HEK293 (cell line): ENCODE measurements around the gene SATL1.
"Not testable (repeated sequence)": the region's sequence is repeated elsewhere in the genome, so short reads cannot be mapped to it uniquely, and the experiment has no call there.

Experiments
- CTCF ChIA-PET: fragments of 350-600 bp; formaldehyde crosslinking; extraction: SDS; loops from one replicate; lab custom pipeline; 2021; ENCODE audit warnings: antibody characterized with exemption; lab: Yijun Ruan, JAX
- POLR2A ChIA-PET: fragments of 300-600 bp; formaldehyde crosslinking; extraction: SDS; loops from one replicate; lab custom pipeline; 2020; ENCODE audit warnings: antibody characterized with exemption, inconsistent platforms; lab: Yijun Ruan, JAX
- H3K27ac ChIP-seq: fragments of 200-500 bp; sonication (Bioruptor generic); 2 replicates; pipeline ENCODE4 v1.5.1; 2014; ENCODE audit warnings: low read depth, low read length, control low read depth, inconsistent platforms; ENCODE audit errors: extremely low read depth
- H3K36me3 ChIP-seq, 2 experiments: fragments of 200-500 bp in 1 of 2; sonication (Bioruptor generic) in 1 of 2; 1 replicate in 1 of 2; 2 replicates in 1 of 2; pipeline ENCODE4 v1.5.1; 2014 to 2017; ENCODE audit warnings: inconsistent platforms in 2 of 2, low read length in 2 of 2; ENCODE audit not compliant: control insufficient read depth in 2 of 2, insufficient read depth in 1 of 2
- H3K4me1 ChIP-seq: fragments of 200-500 bp; sonication (Bioruptor generic); 2 replicates; pipeline ENCODE4 v1.5.1; 2014; ENCODE audit warnings: mild to moderate bottlenecking, low read length, inconsistent platforms; ENCODE audit not compliant: control insufficient read depth, insufficient read depth
- H3K4me3 ChIP-seq: 2 replicates; pipeline ENCODE4 v1.5.1; 2011; ENCODE audit warnings: low read depth, mild to moderate bottlenecking, control low read depth, low read length, moderate library complexity
- H3K9me3 ChIP-seq: fragments of 200-500 bp; sonication (Bioruptor generic); 2 replicates; pipeline ENCODE4 v1.5.1; 2014; ENCODE audit warnings: low read depth, low read length, inconsistent platforms; ENCODE audit not compliant: control insufficient read depth, insufficient read depth
- OSR2 ChIP-seq: fragments of 450-650 bp; formaldehyde crosslinking; IDR thresholded peaks from 2 replicates; pipeline ENCODE4 v1.5.1; 2016; ENCODE audit warnings: missing biosample characterization, missing genetic modification characterization
- SCRT2 ChIP-seq: fragments of 450-650 bp; formaldehyde crosslinking; IDR thresholded peaks from 2 replicates; pipeline ENCODE4 v1.5.1; 2016; ENCODE audit warnings: missing biosample characterization, missing genetic modification characterization
- SETDB1 ChIP-seq: IDR thresholded peaks from one replicate; pipeline ENCODE4 v1.6.1; 2017; ENCODE audit warnings: mild to moderate bottlenecking, low read length, moderate library complexity, mixed read lengths; ENCODE audit not compliant: insufficient read length
- ZBTB48 ChIP-seq: fragments of 450-650 bp; formaldehyde crosslinking; IDR thresholded peaks from 2 replicates; pipeline ENCODE4 v1.5.1; 2016; ENCODE audit warnings: missing biosample characterization, missing genetic modification characterization
- ZNF121 ChIP-seq: fragments of 450-650 bp; formaldehyde crosslinking; IDR thresholded peaks from 2 replicates; pipeline ENCODE4 v1.5.1; 2016; ENCODE audit warnings: missing biosample characterization, missing genetic modification characterization
- ZNF132 ChIP-seq: fragments of 450-650 bp; formaldehyde crosslinking; IDR thresholded peaks from 2 replicates; pipeline ENCODE4 v1.5.1; 2017; ENCODE audit warnings: missing biosample characterization, missing genetic modification characterization, borderline replicate concordance
- ZNF146 ChIP-seq: fragments of 450-650 bp; formaldehyde crosslinking; IDR thresholded peaks from 2 replicates; pipeline ENCODE4 v1.5.1; 2016; ENCODE audit warnings: missing biosample characterization, missing genetic modification characterization
- ZNF169 ChIP-seq: fragments of 450-650 bp; formaldehyde crosslinking; IDR thresholded peaks from 2 replicates; pipeline ENCODE4 v1.5.1; 2016; ENCODE audit warnings: missing biosample characterization, missing genetic modification characterization
- ZNF19 ChIP-seq: fragments of 450-650 bp; formaldehyde crosslinking; IDR thresholded peaks from 2 replicates; pipeline ENCODE4; 2016; ENCODE audit warnings: missing biosample characterization, missing genetic modification characterization, low read depth
- ZNF394 ChIP-seq: fragments of 450-650 bp; formaldehyde crosslinking; IDR thresholded peaks from 2 replicates; pipeline ENCODE4 v1.5.1; 2016; ENCODE audit warnings: missing biosample characterization, missing genetic modification characterization, mild to moderate bottlenecking, moderate library complexity, borderline replicate concordance
- ZNF404 ChIP-seq: fragments of 450-650 bp; formaldehyde crosslinking; IDR thresholded peaks from 2 replicates; pipeline ENCODE4 v1.5.1; 2017; ENCODE audit warnings: missing biosample characterization, missing genetic modification characterization
- ZNF501 ChIP-seq: fragments of 450-650 bp; formaldehyde crosslinking; IDR thresholded peaks from 2 replicates; pipeline ENCODE4 v1.5.1; 2016; ENCODE audit warnings: missing biosample characterization, missing genetic modification characterization
- ZNF561 ChIP-seq: fragments of 450-650 bp; IDR thresholded peaks from 2 replicates; pipeline ENCODE4 v1.5.1; 2018; ENCODE audit warnings: missing biosample characterization, missing genetic modification characterization, borderline replicate concordance
- ZNF629 ChIP-seq: fragments of 450-650 bp; formaldehyde crosslinking; IDR thresholded peaks from 2 replicates; pipeline ENCODE4 v1.5.1; 2017; ENCODE audit warnings: missing biosample characterization, missing genetic modification characterization
- ZNF677 ChIP-seq: fragments of 450-650 bp; IDR thresholded peaks from 2 replicates; pipeline ENCODE4 v1.5.0; 2018; ENCODE audit warnings: missing biosample characterization, mild to moderate bottlenecking, missing genetic modification characterization, moderate library complexity
- TF ChIP-seq, protein P1 (sequence below): fragments of 450-650 bp; formaldehyde crosslinking; IDR thresholded peaks from 2 replicates; pipeline ENCODE4 v1.5.1; 2016; ENCODE audit warnings: missing biosample characterization, missing genetic modification characterization
- TF ChIP-seq, protein P2 (sequence below): fragments of 450-650 bp; formaldehyde crosslinking; IDR thresholded peaks from 2 replicates; pipeline ENCODE4 v1.5.1; 2016; ENCODE audit warnings: missing biosample characterization, missing genetic modification characterization
- TF ChIP-seq, protein P3 (sequence below): fragments of 450-650 bp; formaldehyde crosslinking; IDR thresholded peaks from 2 replicates; pipeline ENCODE4 v1.5.0; 2017; ENCODE audit warnings: missing biosample characterization, missing genetic modification characterization, borderline replicate concordance
- TF ChIP-seq, protein P4 (sequence below): fragments of 450-650 bp; formaldehyde crosslinking; IDR thresholded peaks from 2 replicates; pipeline ENCODE4 v1.5.1; 2016; ENCODE audit warnings: missing biosample characterization, missing genetic modification characterization, low read depth
- TF ChIP-seq, protein P5 (sequence below): fragments of 450-650 bp; formaldehyde crosslinking; IDR thresholded peaks from 2 replicates; pipeline ENCODE4 v1.5.1; 2017; ENCODE audit warnings: missing biosample characterization, missing genetic modification characterization

SATL1 gene

DNA sequence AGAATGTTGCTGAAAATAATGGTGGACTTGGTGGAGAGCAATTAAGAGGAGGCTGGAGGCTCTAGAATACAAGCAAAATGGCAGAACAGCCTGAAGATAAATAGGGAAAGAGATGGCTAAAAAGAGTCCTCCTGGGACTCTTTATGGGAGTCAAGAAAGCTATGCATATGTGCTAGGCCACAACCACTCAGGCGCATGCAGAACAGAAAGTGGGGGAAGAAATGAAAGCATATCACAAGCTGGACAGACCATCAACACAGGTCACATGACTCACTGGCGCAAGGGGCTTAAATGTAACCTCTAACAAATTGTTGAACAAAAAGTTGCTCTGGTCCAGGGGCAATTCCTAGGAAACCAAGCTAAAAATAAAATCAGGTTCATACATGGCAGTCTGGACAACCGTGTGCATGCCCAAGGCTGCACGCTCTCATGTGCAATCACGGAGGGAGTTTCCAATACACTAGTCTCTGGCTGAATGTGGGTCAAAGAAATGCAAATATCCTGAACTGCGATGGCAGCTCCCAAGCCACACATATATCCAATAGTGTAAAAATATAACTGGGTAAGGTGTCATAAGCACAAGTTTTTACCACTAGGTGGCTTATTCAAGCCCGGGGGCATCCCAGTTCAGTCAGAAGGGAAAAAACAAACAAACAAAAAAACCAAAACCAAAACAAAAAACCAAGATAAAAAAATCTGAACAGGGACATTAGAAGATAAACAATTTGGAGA is 45.6 kb upstream of the SATL1 start (continued):
- no peak for TF ChIP-seq ZNF132 (tag by site-specific recombination)
- no peak for TF ChIP-seq ZNF19 (tag by site-specific recombination)
- TF ChIP-seq OSR2 (tag by site-specific recombination): no peak

DNA sequence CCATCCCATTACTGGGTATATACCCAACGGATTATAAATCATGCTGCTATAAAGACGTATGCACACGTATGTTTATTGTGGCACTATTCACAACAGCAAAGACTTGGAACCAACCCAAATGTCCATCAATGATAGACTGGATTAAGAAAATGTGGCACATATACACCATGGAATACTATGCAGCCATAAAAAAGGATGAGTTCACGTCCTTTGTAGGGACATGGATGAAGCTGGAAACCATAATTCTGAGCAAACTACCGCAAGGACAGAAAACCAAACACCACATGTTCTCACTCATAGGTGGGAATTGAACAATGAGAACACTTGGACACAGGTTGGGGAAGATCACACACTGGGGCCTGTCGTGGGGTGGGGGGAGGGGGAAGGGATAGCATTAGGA is 41.7 kb upstream of the SATL1 start:
- H3K4me3 ChIP-seq, H3K36me3 ChIP-seq, POLR2A ChIA-PET, H3K4me1 ChIP-seq, H3K9me3 ChIP-seq, CTCF ChIA-PET, H3K27ac ChIP-seq: not testable (repeated sequence)
- TF ChIP-seq, protein P1, sequence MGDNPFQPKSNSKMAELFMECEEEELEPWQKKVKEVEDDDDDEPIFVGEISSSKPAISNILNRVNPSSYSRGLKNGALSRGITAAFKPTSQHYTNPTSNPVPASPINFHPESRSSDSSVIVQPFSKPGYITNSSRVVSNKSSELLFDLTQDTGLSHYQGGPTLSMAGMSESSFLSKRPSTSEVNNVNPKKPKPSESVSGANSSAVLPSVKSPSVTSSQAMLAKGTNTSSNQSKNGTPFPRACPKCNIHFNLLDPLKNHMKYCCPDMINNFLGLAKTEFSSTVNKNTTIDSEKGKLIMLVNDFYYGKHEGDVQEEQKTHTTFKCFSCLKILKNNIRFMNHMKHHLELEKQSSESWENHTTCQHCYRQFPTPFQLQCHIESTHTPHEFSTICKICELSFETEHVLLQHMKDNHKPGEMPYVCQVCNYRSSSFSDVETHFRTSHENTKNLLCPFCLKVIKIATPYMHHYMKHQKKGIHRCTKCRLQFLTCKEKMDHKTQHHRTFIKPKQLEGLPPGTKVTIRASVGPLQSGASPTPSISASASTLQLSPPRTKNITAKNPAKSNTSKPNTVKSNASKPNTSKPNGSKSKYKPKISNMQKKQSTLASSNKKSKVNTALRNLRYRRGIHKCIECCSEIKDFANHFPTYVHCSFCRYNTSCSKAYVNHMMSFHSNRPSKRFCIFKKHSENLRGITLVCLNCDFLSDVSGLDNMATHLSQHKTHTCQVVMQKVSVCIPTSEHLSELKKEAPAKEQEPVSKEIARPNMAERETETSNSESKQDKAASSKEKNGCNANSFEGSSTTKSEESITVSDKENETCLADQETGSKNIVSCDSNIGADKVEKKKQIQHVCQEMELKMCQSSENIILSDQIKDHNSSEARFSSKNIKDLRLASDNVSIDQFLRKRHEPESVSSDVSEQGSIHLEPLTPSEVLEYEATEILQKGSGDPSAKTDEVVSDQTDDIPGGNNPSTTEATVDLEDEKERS: 0 out of 2 replicates have a peak, but pooled peaks have one; percentile 61
- peak; percentile 59; the same call in 1 of the 2 replicates for TF ChIP-seq ZNF146

DNA sequence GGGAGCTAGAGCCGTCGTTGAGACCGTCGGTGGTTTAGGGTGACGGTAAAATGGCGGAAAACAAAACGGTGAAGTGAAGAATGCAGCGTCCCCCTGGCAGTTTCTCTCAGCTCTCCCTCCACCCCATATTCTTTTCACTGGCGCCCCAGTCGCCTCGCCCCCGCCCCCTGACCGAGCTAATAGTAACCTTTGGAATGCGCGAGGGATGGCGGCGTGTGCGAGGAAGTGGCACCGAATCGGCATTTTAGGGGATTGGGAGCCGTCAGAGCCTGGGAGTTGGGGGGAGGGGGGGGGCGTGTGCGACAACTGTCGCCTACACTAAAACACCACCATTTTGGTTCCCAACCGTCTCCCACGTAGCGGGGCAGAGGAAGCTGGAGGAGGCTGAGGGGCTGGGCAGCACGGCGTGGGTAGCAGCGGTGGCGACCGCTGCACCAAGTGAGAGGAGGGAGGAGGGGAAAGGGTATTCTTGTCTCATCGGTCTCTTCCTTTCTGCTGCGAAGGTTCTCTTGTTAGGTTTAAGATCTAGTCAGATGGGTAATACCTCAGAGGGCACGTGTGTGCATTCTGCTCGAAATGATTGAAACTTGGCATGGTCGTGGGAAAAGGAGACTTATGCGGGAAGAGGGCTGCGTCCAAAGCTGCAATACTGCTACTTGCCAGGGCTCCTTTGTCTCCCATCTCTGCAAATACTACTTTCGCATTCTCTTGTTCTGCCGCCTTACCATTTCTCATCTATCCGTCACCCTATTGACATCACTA is 1.1 kb upstream of the SATL1 start:
- peak overlapping the region; percentile 97 for H3K27ac ChIP-seq
- CTCF ChIA-PET: interaction anchor here (0.7 kb wide), 2 partner anchors 11 to 19 kb away, joined by 3 read pairs; no protein-coding TSS in a partner anchor
- peaks cover 8 to 38% of the 10 kb centered on the region in 2 experiments; a peak in 2 of 3 replicates for H3K36me3 ChIP-seq
- POLR2A ChIA-PET: interaction anchor here (0.7 kb wide), 1 partner anchor 135 kb away, joined by 3 read pairs; no protein-coding TSS in a partner anchor
- no peaks in the 10 kb centered on the region; the same call in 1 of the 2 replicates for H3K9me3 ChIP-seq
- peak overlapping the region; percentile 56 for H3K4me3 ChIP-seq
- peaks cover 2% of the 10 kb centered on the region; the same call in 1 of the 2 replicates for H3K4me1 ChIP-seq
- TF ChIP-seq ZNF629 (no peak), SCRT2 (no peak), ZNF404 (tag by site-specific recombination) (no peak), ZNF561 (tag by site-specific recombination) (no peak), ZNF677 (no peak), ZNF394 (tag by site-specific recombination) (no peak), SETDB1 (no peak), ZNF501 (tag by site-specific recombination) (no peak), ZNF169 (tag by site-specific recombination) (no peak), ZNF121 (tag by site-specific recombination) (no peak), ZBTB48 (tag by site-specific recombination) (0 out of 2 replicates have a peak, but pooled peaks have one; percentile 9)
- TF ChIP-seq, protein P2, sequence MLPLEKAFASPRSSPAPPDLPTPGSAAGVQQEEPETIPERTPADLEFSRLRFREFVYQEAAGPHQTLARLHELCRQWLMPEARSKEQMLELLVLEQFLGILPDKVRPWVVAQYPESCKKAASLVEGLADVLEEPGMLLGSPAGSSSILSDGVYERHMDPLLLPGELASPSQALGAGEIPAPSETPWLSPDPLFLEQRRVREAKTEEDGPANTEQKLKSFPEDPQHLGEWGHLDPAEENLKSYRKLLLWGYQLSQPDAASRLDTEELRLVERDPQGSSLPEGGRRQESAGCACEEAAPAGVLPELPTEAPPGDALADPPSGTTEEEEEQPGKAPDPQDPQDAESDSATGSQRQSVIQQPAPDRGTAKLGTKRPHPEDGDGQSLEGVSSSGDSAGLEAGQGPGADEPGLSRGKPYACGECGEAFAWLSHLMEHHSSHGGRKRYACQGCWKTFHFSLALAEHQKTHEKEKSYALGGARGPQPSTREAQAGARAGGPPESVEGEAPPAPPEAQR (tag by site-specific recombination): no peak
- TF ChIP-seq, protein P3, sequence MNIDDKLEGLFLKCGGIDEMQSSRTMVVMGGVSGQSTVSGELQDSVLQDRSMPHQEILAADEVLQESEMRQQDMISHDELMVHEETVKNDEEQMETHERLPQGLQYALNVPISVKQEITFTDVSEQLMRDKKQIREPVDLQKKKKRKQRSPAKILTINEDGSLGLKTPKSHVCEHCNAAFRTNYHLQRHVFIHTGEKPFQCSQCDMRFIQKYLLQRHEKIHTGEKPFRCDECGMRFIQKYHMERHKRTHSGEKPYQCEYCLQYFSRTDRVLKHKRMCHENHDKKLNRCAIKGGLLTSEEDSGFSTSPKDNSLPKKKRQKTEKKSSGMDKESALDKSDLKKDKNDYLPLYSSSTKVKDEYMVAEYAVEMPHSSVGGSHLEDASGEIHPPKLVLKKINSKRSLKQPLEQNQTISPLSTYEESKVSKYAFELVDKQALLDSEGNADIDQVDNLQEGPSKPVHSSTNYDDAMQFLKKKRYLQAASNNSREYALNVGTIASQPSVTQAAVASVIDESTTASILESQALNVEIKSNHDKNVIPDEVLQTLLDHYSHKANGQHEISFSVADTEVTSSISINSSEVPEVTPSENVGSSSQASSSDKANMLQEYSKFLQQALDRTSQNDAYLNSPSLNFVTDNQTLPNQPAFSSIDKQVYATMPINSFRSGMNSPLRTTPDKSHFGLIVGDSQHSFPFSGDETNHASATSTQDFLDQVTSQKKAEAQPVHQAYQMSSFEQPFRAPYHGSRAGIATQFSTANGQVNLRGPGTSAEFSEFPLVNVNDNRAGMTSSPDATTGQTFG: no peak
- TF ChIP-seq, protein P4, sequence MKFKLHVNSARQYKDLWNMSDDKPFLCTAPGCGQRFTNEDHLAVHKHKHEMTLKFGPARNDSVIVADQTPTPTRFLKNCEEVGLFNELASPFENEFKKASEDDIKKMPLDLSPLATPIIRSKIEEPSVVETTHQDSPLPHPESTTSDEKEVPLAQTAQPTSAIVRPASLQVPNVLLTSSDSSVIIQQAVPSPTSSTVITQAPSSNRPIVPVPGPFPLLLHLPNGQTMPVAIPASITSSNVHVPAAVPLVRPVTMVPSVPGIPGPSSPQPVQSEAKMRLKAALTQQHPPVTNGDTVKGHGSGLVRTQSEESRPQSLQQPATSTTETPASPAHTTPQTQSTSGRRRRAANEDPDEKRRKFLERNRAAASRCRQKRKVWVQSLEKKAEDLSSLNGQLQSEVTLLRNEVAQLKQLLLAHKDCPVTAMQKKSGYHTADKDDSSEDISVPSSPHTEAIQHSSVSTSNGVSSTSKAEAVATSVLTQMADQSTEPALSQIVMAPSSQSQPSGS: 0 out of 2 replicates have a peak, but pooled peaks have one; percentile 5
- TF ChIP-seq, protein P5, sequence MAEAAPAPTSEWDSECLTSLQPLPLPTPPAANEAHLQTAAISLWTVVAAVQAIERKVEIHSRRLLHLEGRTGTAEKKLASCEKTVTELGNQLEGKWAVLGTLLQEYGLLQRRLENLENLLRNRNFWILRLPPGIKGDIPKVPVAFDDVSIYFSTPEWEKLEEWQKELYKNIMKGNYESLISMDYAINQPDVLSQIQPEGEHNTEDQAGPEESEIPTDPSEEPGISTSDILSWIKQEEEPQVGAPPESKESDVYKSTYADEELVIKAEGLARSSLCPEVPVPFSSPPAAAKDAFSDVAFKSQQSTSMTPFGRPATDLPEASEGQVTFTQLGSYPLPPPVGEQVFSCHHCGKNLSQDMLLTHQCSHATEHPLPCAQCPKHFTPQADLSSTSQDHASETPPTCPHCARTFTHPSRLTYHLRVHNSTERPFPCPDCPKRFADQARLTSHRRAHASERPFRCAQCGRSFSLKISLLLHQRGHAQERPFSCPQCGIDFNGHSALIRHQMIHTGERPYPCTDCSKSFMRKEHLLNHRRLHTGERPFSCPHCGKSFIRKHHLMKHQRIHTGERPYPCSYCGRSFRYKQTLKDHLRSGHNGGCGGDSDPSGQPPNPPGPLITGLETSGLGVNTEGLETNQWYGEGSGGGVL (tag by site-specific recombination): no peak
